ENCODE results near the gene KIF18B. TPM values are rescaled to one million over a fixed set of nuclear protein-coding genes. Genes with fewer than 3 reads are reported as not detected.

The KIF18B gene
- total and polyA plus RNA-seq, 2 of the 13 experiments (the other 11 are each of a cell fraction or from before 2014, with no cell fraction given) = 15.2 to 15.3 TPM

- Histone ChIP-seq H2AFZ (ENCODE audit: low read length) (no peak overlapping the region), H3K4me3 (replicated peaks in 1 of 3; ENCODE audit: insufficient read depth in 1 of 3, low read depth in 2 of 3, low read length in 3 of 3) (no peak overlapping the region), H3K4me1 (ENCODE audit: insufficient read depth, low read length) (peaks cover 33% of the 10 kb centered on the region), H3K27ac (ENCODE audit: extremely low read length, insufficient read depth, low read length) (no peak overlapping the region), H3K9me3 (ENCODE audit: low read length) (no peaks in the 10 kb centered on the region), H4K20me1 (ENCODE audit: insufficient read depth, low read length) (no peaks in the 10 kb centered on the region), H3K4me2 (ENCODE audit: low read depth, low read length) (no peak overlapping the region), H3K36me3 (replicated peaks in 1 of 2; ENCODE audit: control insufficient read depth in 1 of 2, insufficient read depth in 2 of 2, low read length in 2 of 2) (no peaks in the 10 kb centered on the region), H3K27me3 (ENCODE audit: control insufficient read depth in 1 of 2, insufficient read depth in 2 of 2, low read length in 2 of 2) (peaks cover 0 to 33% of the 10 kb centered on the region in 2 experiments; a peak in 3 of 5 replicates), H3K9ac (ENCODE audit: insufficient read depth, low read depth, low read length) (no peak overlapping the region), H3K79me2 (ENCODE audit: insufficient read depth, low read length) (no peaks in the 10 kb centered on the region)
- 0% methylated on average over 2 of the region's 2 CpGs for WGBS (ENCODE audit: low lambda C conversion rate)
- no peak for TF ChIP-seq ZNF383 (CRISPR knock-in tag; IDR thresholded peaks at IDR 0.05; ENCODE audit: borderline replicate concordance)
- TF ChIP-seq ZBTB14 (CRISPR knock-in tag; IDR thresholded peaks at IDR 0.05) = no peak
- TF ChIP-seq ZNF629 (CRISPR knock-in tag; conservative IDR thresholded peaks at IDR 0.05) = no peak
- no peak for TF ChIP-seq NKX3-1 (CRISPR knock-in tag; IDR thresholded peaks at IDR 0.05)
- TF ChIP-seq ZNF761 (CRISPR knock-in tag; conservative IDR thresholded peaks at IDR 0.05) = no peak
- no peak for TF ChIP-seq HMGXB4 (CRISPR knock-in tag; IDR thresholded peaks at IDR 0.05; ENCODE audit: borderline replicate concordance in 1 of 2, low read depth in 1 of 2)
- no peak for TF ChIP-seq ZNF496 (CRISPR knock-in tag; IDR thresholded peaks at IDR 0.05; ENCODE audit: insufficient replicate concordance)
- no peak for TF ChIP-seq GZF1 (CRISPR knock-in tag; IDR thresholded peaks at IDR 0.05)
- no peak for TF ChIP-seq ZNF136 (CRISPR knock-in tag; IDR thresholded peaks at IDR 0.05; ENCODE audit: low read depth)
- no peak for TF ChIP-seq ZNF616 (CRISPR knock-in tag; IDR thresholded peaks at IDR 0.05; ENCODE audit: low read depth)
- TF ChIP-seq ZNF468 (CRISPR knock-in tag; IDR thresholded peaks at IDR 0.05) = no peak
- intact Hi-C loops (cut with micrococcal nuclease; ENCODE audit: unreplicated experiment) (no loop called here), in situ Hi-C loops (cut with HindIII; ENCODE audit: extremely low pct_ligation_motif_present, low pct_unique_long_range_greater_than_20kb) (loop anchor here (5.0 kb wide), 1 partner anchor 38 kb away; no protein-coding TSS in a partner anchor)
- BruUV-seq (replicated peaks) = no TSS peak
- no peak for FAIRE-seq
- CTCF ChIA-PET (ENCODE audit: low intra/inter-chr PET ratio, low total read pairs) = no interaction called here
- POLR2A ChIA-PET = no interaction called here
- no peak for ATAC-seq
- DNase-seq (ENCODE audit: low spot score) = no peak
Observed at GRCh38 chr17:44960691-44961090, 13.1 kb upstream of the KIF18B start.
